B cell (primary cell): ENCODE data around the gene C16orf92. TPM values are rescaled to one million over a fixed set of nuclear protein-coding genes. Genes with fewer than 3 reads are reported as not detected.

Source experiments
- ATAC-seq: fragments of 200-7000 bp; cut with Tn5 transposase; one replicate; pipeline ENCODE4 v1.10.0; 2021; ENCODE audit warnings: low read depth, mild to moderate bottlenecking, moderate number of reproducible peaks, moderate library complexity
- CTCF ChIA-PET: fragments of 350-600 bp; sonication (Branson Sonifier 250); formaldehyde crosslinking; loops from one replicate; lab custom pipeline; 2021; ENCODE audit warnings: antibody characterized with exemption, inconsistent platforms; lab: Charles Lee
- POLR2A ChIA-PET: fragments of 350-600 bp; sonication (Branson Sonifier 250); formaldehyde crosslinking; loops from one replicate; lab custom pipeline; 2021; ENCODE audit warnings: antibody characterized with exemption; lab: Charles Lee
- DNase-seq: peaks from one replicate; pipeline ENCODE4 v3.0.0; 2013
- H2AFZ ChIP-seq: 2 replicates; pipeline ENCODE4 v1.6.1; 2012; ENCODE audit warnings: mild to moderate bottlenecking, low read depth, low read length; ENCODE audit not compliant: insufficient read depth, poor library complexity, severe bottlenecking
- H3K27ac ChIP-seq, 2 donors: 1 replicate in 1 of 2; 2 replicates in 1 of 2; pipeline ENCODE4 v1.5.1; 2012 to 2013; ENCODE audit warnings: low read length in 2 of 2, mild to moderate bottlenecking in 2 of 2, moderate library complexity in 1 of 2
- H3K27me3 ChIP-seq, 4 experiments: fragments of 200-600 bp in 1 of 4; sonication (generic) in 1 of 4; replicated peaks in 1 of 4; 1 replicate in 2 of 4; 2 replicates in 2 of 4; pipeline versions ENCODE4 v1.6.1 to v1.7.0; 2013 to 2016; ENCODE audit warnings: low read length in 3 of 4, mild to moderate bottlenecking in 2 of 4, mixed read lengths in 1 of 4, moderate library complexity in 1 of 4; ENCODE audit not compliant: insufficient read depth in 4 of 4, control insufficient read depth in 3 of 4; ENCODE audit errors: control extremely low read depth in 1 of 4
- H3K36me3 ChIP-seq, 2 experiments: replicated peaks in 1 of 2; 1 replicate in 1 of 2; 2 replicates in 1 of 2; pipeline versions ENCODE4 v1.6.1 to v1.7.1; 2013; ENCODE audit warnings: low read length in 1 of 2; ENCODE audit not compliant: insufficient read depth in 2 of 2, control insufficient read depth in 1 of 2; ENCODE audit errors: control extremely low read depth in 1 of 2, extremely low read depth in 1 of 2
- H3K4me1 ChIP-seq, 2 donors: fragments of 200-600 bp in 1 of 2; sonication (generic) in 1 of 2; 1 replicate in 1 of 2; 2 replicates in 1 of 2; pipeline versions ENCODE4 v1.5.1 to v1.6.1; 2013 to 2017; ENCODE audit warnings: low read length in 2 of 2; ENCODE audit not compliant: control insufficient read depth in 2 of 2, insufficient read depth in 2 of 2
- H3K4me2 ChIP-seq: replicated peaks from 2 replicates; pipeline ENCODE3; 2012; ENCODE audit warnings: mild to moderate bottlenecking, low read depth, low read length; ENCODE audit not compliant: poor library complexity, severe bottlenecking
- H3K4me3 ChIP-seq, 5 experiments: fragments of 200-600 bp in 1 of 5; sonication (generic) in 1 of 5; 1 replicate in 3 of 5; 2 replicates in 2 of 5; pipeline versions ENCODE4 v1.5.1 to v1.7.0; 2011 to 2016; ENCODE audit warnings: low read length in 4 of 5, mild to moderate bottlenecking in 4 of 5, low read depth in 2 of 5, control low read depth in 1 of 5, moderate library complexity in 1 of 5; ENCODE audit not compliant: insufficient read depth in 1 of 5; ENCODE audit errors: control extremely low read depth in 1 of 5, extremely low read depth in 1 of 5
- H3K79me2 ChIP-seq: fragments of 200-600 bp; sonication (generic); one replicate; pipeline ENCODE4 v1.6.0; 2016; ENCODE audit warnings: low read length; ENCODE audit not compliant: control insufficient read depth, insufficient read depth
- H3K9ac ChIP-seq: fragments of 200-600 bp; sonication (generic); 2 replicates; pipeline ENCODE4 v1.6.1; 2017; ENCODE audit warnings: mild to moderate bottlenecking, low read length, moderate library complexity
- H3K9me3 ChIP-seq, 3 donors: one replicate each; pipeline versions ENCODE4 v1.6.1 to v1.7.1; 2013; ENCODE audit warnings: low read length in 2 of 3; ENCODE audit not compliant: control insufficient read depth in 2 of 3, insufficient read depth in 1 of 3; ENCODE audit errors: control extremely low read depth in 1 of 3
- H4K20me1 ChIP-seq: 2 replicates; pipeline ENCODE4 v1.6.0; 2012; ENCODE audit warnings: mild to moderate bottlenecking, low read length; ENCODE audit not compliant: insufficient read depth, control insufficient read depth, poor library complexity, severe bottlenecking
- H3K27ac Mint-ChIP-seq: one replicate; pipeline ENCODE4 v1.8.0; 2021; ENCODE audit warnings: mixed read lengths
- H3K27me3 Mint-ChIP-seq: one replicate; pipeline ENCODE4 v1.8.0; 2021; ENCODE audit warnings: mixed read lengths
- H3K4me1 Mint-ChIP-seq: one replicate; pipeline ENCODE4 v1.8.0; 2021; ENCODE audit warnings: mixed read lengths
- H3K4me3 Mint-ChIP-seq: one replicate; pipeline ENCODE4 v1.8.0; 2021; ENCODE audit warnings: mixed read lengths
- H3K9me3 Mint-ChIP-seq: one replicate; pipeline ENCODE4 v1.8.0; 2022; ENCODE audit warnings: mixed read lengths; ENCODE audit not compliant: insufficient read depth
- EZH2 ChIP-seq: IDR thresholded peaks from 2 replicates; pipeline ENCODE4 v1.6.1; 2012; ENCODE audit warnings: borderline replicate concordance, low read depth, mild to moderate bottlenecking, moderate library complexity, low read length; ENCODE audit not compliant: insufficient read depth, poor library complexity, severe bottlenecking
- WGBS: methylation state at CpG from one replicate; pipeline ENCODE4 v1.1.5; 2013; ENCODE audit warnings: missing lambda C conversion rate; ENCODE audit not compliant: insufficient coverage; 5-methylcytosine and 5-hydroxymethylcytosine counted together
- intact Hi-C: fragments of 100-400 bp; cut with micrococcal nuclease; formaldehyde crosslinking; loops from one replicate; pipeline ENCODE4 v1.10.0; 2022
- polyA plus RNA-seq: library from polyadenylated mRNA; depleted of rRNA; stranded (reverse); fragments of >200 nt; gene quantifications from 2 replicates; pipeline ENCODE4 v1.2.3, GENCODE V29; 2012
- total RNA-seq, 2 donors: library from RNA; stranded (reverse); fragments of 120-200 nt in 1 of 2; gene quantifications; 1 replicate in 1 of 2; 2 replicates in 1 of 2; pipeline versions ENCODE4 v1.2.3 to v1.2.4, GENCODE V29; 2013 to 2022
- TF ChIP-seq, protein P1 (sequence below): fragments of 200-600 bp; IDR thresholded peaks from one replicate; pipeline ENCODE4 v1.8.0; 2022; ENCODE audit warnings: antibody characterized with exemption, mild to moderate bottlenecking

Gene C16orf92
- total and polyA plus RNA-seq, 2 donors (not counting 1 experiment from before 2014, with no cell fraction given), result not detected

DNA sequence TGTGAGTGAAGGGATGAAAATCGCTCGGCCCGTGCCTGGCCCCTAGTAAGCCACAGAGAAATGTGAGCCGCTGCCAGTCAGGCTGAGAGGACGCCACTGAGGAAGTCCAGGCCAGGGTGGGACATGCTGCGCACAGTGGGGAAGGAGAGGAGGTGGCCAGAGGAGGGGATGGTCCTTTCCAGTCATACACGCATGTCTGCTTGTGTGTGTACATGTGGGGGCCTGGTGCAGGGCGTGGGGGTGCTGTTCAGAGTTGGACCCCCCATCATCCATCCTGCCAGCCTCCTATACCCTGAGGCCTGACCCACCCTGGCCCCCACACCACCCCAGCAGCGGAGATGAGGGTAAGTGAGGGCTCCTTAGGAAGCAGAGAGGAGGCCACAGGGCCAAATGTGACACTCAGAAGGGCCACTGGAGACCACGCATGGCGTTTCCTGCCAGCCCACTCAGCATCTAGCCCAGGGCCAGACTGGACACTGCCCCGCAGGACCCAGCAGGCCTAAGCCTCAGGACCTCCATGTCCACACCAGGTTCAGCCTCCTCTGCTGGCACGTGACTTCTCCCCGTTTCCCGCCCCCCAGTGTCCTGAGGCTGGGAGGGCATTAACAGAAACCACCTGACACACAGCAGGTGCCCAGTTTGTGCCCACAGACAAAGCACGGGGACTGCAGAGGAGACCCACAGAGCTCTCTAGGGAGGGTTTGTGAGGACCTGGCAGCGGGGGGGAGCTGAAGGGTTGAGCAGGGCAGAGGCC, 19.2 kb upstream of the C16orf92 start:
- Histone ChIP-seq H3K27ac (no peak overlapping the region), H3K9me3 (no peaks in the 10 kb centered on the region), H3K4me2 (no peak overlapping the region), H3K79me2 (no peaks in the 10 kb centered on the region), H3K9ac (no peak overlapping the region), H3K4me1 (peaks cover 4 to 13% of the 10 kb centered on the region in 2 donors), H2AFZ (no peak overlapping the region), H4K20me1 (peaks cover 17% of the 10 kb centered on the region), H3K36me3 (peaks cover 0 to 38% of the 10 kb centered on the region in 2 experiments), H3K4me3 (no peak overlapping the region), H3K27me3 (no peaks in the 10 kb centered on the region)
- ATAC-seq (no peak), DNase-seq (no peak)
- WGBS, result 70% methylated on average over 14 of the region's 17 CpGs
- H3K4me1 Mint-ChIP-seq, result peaks cover 12% of the 10 kb centered on the region
- peaks cover 3% of the 10 kb centered on the region for H3K27me3 Mint-ChIP-seq
- TF ChIP-seq, protein P1, sequence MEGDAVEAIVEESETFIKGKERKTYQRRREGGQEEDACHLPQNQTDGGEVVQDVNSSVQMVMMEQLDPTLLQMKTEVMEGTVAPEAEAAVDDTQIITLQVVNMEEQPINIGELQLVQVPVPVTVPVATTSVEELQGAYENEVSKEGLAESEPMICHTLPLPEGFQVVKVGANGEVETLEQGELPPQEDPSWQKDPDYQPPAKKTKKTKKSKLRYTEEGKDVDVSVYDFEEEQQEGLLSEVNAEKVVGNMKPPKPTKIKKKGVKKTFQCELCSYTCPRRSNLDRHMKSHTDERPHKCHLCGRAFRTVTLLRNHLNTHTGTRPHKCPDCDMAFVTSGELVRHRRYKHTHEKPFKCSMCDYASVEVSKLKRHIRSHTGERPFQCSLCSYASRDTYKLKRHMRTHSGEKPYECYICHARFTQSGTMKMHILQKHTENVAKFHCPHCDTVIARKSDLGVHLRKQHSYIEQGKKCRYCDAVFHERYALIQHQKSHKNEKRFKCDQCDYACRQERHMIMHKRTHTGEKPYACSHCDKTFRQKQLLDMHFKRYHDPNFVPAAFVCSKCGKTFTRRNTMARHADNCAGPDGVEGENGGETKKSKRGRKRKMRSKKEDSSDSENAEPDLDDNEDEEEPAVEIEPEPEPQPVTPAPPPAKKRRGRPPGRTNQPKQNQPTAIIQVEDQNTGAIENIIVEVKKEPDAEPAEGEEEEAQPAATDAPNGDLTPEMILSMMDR, result no peak
- no peak for TF ChIP-seq EZH2
- ChIA-PET POLR2A (interaction anchor here (2.4 kb wide), 1 partner anchor 197 kb away, joined by 9 read pairs; the partner anchor contains the start of gene MAZ), CTCF (interaction anchor here (0.6 to 2.3 kb wide), 9 partner anchors 13 to 303 kb away, joined by 3 to 9 read pairs (median 4); partner anchors contain the start of genes TAOK2 and TMEM219)
- H3K27ac Mint-ChIP-seq, result no peak overlapping the region
- H3K4me3 Mint-ChIP-seq, result no peak overlapping the region
- intact Hi-C loops, result loop anchor here (2.0 kb wide), 1 partner anchor 77 kb away; the partner anchor contains the start of gene KCTD13
- no peaks in the 10 kb centered on the region for H3K9me3 Mint-ChIP-seq

DNA sequence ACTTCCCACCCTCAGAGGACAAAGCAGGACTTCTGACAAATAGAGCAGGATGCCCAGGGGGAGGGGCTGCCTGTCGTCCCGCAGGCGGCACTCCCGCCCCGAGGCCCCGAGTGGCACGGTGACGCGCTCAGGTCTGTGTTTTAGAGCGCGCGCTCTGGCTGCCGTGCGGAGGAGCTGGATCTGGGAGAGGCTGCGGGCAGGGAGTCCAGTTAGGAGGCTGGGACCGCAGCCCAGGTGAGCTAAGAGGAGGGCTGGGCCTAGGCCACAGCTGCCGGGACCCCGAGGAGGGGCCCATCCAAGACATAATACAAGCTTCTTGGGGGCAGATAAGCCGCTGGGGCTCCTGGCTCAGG, 18.6 kb upstream of the C16orf92 start:
- H3K27ac Mint-ChIP-seq, result no peak overlapping the region
- Histone ChIP-seq H3K4me3 (no peak overlapping the region), H3K9me3 (no peaks in the 10 kb centered on the region), H3K27ac (no peak overlapping the region), H3K9ac (no peak overlapping the region), H4K20me1 (peaks cover 17% of the 10 kb centered on the region), H2AFZ (no peak overlapping the region), H3K27me3 (peaks cover 0 to 3% (median 0%) of the 10 kb centered on the region in 4 experiments), H3K4me1 (peaks cover 4 to 13% of the 10 kb centered on the region in 2 donors), H3K36me3 (peaks cover 0 to 34% of the 10 kb centered on the region in 2 experiments), H3K4me2 (peak overlapping the region; percentile 25), H3K79me2 (no peaks in the 10 kb centered on the region)
- ATAC-seq (no peak), DNase-seq (no peak)
- ChIA-PET CTCF (interaction anchor here (0.5 to 2.3 kb wide), 9 partner anchors 13 to 310 kb away, joined by 3 to 9 read pairs (median 4); partner anchors contain the start of gene TMEM219), POLR2A (interaction anchor here (2.4 kb wide), 1 partner anchor 197 kb away, joined by 9 read pairs; the partner anchor contains the start of gene MAZ)
- no peak overlapping the region for H3K4me3 Mint-ChIP-seq
- intact Hi-C loops, result loop anchor here (2.0 kb wide), 1 partner anchor 78 kb away; the partner anchor contains the start of gene KCTD13
- 37% methylated on average over 17 of the region's 19 CpGs for WGBS
- TF ChIP-seq, protein P1, result no peak
- no peak for TF ChIP-seq EZH2
- H3K4me1 Mint-ChIP-seq, result peaks cover 9% of the 10 kb centered on the region
- peaks cover 7% of the 10 kb centered on the region for H3K27me3 Mint-ChIP-seq
- H3K9me3 Mint-ChIP-seq, result no peaks in the 10 kb centered on the region
